ENCODE measurements around the gene SUPT3H.

The SUPT3H gene

DNA sequence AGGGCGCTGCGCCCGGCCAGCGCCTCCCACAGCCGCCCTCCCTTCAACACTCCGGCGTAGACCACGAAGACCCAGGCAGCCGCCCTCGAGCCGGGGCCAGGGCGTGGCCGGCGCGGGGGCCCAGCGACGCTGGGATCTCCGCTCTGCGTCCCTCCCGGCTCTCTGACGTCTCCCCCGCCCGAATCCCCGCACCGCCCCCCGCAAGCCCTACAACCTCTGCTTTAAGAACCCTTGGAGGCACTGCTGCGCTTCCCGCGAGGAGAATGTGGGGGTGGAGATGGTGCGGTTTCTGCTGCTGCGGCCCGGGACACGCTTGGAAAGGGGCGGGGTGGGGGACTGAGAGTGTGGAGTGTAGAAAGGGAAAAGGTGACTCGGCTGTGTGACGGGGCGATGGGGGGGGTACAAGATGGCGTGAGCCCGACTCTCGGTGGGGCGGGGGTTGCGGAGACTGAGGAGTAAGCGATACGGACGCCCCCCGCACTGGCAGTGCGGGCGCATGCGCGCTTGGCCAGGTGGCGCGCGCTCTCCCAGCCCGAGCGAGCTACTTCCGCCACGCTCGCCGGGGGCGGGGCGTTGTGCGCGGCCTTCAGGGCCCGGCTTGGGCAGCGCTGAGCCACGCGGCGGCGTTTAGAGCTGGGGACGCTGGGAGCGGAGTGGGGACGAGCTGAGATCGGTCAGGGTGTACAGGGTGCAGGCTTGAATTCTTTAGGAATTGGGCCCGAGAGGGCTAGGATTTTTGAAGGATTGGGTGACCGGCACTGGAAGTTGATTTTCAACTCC, at the start of gene SUPT3H:
Gene SUPT3H, minus strand, starts transcription at position 381 of the 780 bp plus-strand sequence.
- DNase-seq (ENCODE audit: low read depth in 2 of 2): peak; percentile 74 to 82

- no peak for DNase-seq (ENCODE audit: low read depth in 2 of 2)
Observed at GRCh38 chr6:45426251-45426650, 48.5 kb upstream of the SUPT3H start.

DNA sequence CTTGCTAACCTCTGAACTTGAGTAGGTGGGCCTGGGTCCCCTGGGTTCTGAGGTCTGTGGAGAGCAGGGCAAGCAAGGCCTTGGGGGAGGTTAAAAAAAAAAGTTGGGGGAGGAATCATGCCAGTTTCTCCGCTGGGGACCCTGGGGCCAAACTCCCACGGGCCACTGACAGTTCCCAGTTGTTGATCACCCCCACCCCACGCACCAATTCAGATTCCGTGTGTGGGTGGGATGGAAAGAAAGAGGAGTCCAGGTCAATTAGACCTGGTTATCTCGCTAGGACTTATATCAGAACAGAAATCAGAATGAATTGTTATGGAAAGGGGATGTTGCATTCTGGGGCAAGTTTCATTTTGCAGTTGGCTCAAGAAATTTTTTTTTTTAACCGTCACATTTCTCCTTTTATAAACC, 46.7 kb upstream of the SUPT3H start:
- DNase-seq (ENCODE audit: low read depth in 2 of 2): no peak

- DNase-seq (ENCODE audit: low read depth in 2 of 2): no peak
Observed at GRCh38 chr6:45423824-45424450, 46.2 kb upstream of the SUPT3H start.

DNA sequence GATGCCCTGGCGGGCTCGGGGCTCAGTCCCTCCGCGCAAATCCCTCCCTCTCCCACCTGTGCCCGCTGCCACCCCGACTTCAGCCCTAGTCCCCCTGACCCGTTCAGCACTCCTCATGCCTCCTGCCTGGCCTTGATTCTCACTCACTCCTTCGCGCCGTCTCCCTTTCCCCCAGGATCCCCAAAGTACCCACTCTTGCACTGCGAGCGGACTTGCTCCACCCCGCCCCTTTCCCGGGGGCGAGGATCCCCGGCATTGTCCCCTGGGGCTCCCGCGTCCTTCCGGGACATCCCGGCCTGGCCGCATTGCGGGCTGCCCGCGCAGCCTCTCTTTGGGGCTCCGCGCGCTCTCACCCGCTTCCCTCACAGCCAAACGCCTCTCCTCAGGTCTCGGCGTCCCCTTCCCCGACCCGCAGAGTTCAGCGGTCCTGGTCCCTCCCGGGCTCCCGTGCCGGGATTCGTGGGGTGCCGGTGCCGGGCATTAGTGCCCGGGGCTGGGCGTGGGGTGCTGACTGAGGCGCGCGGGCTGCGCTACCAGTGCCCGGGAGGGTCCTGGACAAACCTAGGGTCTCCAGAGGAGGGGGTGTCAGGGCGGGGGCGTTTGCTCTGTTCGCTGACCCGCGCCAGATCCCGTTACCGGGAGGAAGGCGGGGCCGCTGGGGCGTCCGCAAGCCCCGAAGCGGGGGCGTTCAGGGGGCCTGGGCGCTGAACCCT, 45.5 kb upstream of the SUPT3H start:
- no peak for DNase-seq (ENCODE audit: low read depth in 2 of 2)

GRCh38 chr6:45422503-45423110, 44.9 kb upstream of the SUPT3H start:
- peak in 1 of 2 donors; percentile 26 for DNase-seq (ENCODE audit: low read depth in 2 of 2)

GRCh38 chr6:45421709-45422502, 44.2 kb upstream of the SUPT3H start:
- no peak for DNase-seq (ENCODE audit: low read depth in 2 of 2)

GRCh38 chr6:45420909-45421708, 43.4 kb upstream of the SUPT3H start:
- DNase-seq (ENCODE audit: low read depth in 2 of 2): no peak

DNA sequence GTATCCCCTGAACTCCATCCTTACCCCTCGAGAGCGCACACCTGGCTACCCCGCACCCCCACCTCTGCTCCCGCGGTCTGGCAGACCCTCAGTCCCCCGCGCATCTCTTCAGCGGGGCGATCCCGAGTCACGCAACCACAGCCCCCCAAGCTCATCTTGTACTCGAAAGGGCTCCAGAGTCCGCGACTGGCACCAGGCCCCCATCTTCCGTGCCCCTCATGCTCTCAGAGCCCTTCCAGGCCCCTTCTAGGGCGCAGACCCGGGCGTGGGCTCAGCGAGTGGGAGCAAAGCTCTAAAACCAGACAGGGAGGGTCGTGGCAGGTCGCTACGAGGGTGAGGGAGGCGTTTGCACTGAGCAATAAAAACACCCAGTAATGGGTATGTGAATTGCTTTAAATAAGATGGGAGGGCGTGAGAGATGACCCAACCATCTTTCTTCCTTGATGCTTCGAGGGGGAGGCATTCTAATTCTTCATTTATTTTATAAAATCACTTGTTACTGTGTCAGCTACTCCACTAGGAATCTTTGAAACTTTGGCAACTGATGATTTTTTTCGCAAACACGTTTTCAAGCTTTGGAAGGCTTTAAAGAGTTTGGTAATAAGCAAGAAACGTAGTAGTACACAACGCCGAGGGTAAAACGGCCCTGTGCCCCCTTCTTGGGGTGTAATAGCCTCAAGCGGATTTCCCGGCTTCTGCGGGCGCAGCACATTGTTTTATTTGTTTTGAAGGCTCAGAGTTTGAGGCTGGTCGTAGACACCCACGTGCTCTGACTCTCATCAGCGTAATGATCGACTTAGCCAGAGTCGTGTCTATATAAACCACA, 42.6 kb upstream of the SUPT3H start:
- no peak for DNase-seq (ENCODE audit: low read depth in 2 of 2)

- DNase-seq (ENCODE audit: low read depth in 2 of 2): peak in 1 of 2 donors; percentile 35
Observed at GRCh38 chr6:45419571-45420082, 41.9 kb upstream of the SUPT3H start.

DNA sequence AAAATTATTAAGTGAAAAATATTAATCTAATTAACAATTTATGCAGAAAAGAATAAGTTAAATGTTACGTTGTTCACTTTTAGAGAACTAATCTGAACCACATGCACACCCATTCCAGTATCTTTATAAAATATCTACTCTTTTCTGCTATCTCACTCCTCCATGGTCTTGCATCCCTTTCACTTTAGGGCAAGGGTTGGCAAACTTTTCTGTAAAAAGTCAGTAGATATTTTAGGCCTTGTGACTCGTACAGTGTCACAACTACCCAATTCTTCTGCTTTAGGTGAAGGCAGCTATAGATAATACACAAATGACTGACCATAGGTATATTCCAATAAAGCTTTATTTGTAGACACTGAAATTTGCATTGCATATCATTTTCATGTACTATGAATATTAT, 39.7 kb upstream of the SUPT3H start:
- no peak for DNase-seq (ENCODE audit: low read depth in 2 of 2)

DNA sequence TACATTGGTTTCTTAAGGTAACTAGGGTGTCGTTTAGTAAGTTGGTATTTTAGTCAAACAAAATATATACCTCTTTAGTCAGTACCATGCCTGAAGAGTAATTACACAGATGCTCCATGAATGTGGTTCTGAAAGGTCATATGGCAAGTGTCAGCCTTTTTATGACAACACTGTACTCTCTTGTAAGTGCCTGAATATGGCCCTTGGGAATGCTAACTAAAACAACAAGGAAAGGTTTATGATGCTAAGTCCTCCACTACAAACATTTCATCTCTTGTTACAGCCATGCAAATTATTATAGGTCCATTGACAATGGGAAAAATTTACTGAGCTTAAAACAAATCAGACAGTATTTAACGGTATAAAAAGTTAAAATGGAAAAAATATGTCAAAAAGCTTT, 39.0 kb upstream of the SUPT3H start:
- DNase-seq (ENCODE audit: low read depth in 2 of 2): no peak

GRCh38 chr6:45415788-45416518, 38.2 kb upstream of the SUPT3H start:
- no peak for DNase-seq (ENCODE audit: low read depth in 2 of 2)

DNA sequence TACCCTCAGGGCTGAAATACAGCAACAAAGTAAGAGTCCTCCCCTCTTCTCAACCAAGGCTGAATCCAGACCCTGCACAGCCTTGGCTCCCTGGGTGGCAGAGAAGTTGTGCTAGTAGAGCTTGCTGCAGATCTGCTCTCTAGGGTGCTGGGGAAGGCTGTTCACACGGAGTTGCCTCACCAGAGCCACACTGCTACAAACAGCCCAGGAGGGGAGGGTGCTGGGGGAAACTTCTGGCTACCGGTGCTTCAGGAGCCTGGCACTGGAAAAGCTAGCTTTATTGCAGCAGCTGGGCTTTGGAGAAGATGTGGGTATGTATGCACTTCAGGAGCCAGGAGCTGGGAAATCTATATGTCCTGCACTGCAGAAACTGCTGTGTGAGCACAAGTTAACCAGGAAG, 37.6 kb upstream of the SUPT3H start:
- DNase-seq (ENCODE audit: low read depth in 2 of 2): no peak

DNA sequence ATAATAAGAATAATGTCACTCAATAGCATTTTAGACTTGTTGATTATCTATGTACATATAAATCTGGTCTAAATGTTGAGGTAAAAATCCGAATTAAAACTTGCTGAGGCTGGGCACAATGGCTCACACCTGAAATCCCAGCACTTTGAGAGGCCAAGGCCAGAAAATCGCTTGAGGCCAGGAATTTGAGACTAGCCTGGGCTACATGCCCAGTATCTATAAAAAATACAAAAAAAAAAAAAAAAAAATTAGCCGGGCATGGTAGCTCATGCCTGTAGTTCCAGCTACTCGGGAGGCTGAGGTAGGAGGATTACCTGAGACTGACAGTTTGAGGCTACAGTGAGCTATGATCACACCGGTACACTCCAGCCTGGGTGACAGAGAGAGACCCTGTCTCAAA, 34.2 kb upstream of the SUPT3H start:
- DNase-seq (ENCODE audit: low read depth in 2 of 2): no peak

- no peak for DNase-seq (ENCODE audit: low read depth in 2 of 2)
Observed at GRCh38 chr6:45400021-45400420, 22.3 kb upstream of the SUPT3H start.

GRCh38 chr6:45398075-45398813, 20.5 kb upstream of the SUPT3H start:
- no peak for DNase-seq (ENCODE audit: low read depth in 2 of 2)

DNA sequence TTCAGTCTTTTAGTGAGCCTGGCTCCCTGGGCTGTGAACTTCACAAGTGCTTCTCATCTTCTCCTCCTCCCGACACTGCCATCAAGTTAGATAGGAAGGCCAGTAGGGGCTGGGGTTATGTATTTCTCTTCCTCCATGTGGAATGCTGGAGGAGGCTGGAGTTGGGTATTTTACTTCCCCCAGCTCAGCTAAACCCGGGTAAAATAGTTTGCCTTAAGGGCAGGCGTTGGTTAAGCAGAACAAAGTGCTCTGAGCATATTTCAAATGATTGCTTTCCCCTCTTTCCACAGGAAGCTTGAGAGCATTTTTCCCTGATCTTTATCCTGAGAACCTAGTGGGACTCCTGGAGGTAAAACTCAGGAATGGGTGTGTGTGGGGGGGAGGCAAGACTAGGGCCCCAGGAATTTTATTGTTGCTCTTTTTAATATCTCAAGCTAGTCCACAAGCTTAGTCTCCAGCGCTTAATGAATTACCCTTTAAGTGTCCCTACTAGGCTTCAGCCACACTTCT, 16.9 kb upstream of the SUPT3H start:
- no peak for DNase-seq (ENCODE audit: low read depth in 2 of 2)
